GM21576 (cell line): ENCODE results near the gene ZNF524.

Experiments
- ATAC-seq: cut with Tn5 transposase; IDR thresholded peaks from one replicate; pipeline ENCODE4 v1.9.1; 2021; ENCODE audit warnings: mild to moderate bottlenecking, moderate library complexity; ENCODE audit not compliant: unreplicated experiment

ZNF524 gene

GRCh38 chr19:55641426-55642152 is 41.5 kb downstream of the ZNF524 start:
- no peak for ATAC-seq

GRCh38 chr19:55642153-55643002 is 42.3 kb downstream of the ZNF524 start:
- no peak for ATAC-seq

GRCh38 chr19:55643003-55643886 is 43.2 kb downstream of the ZNF524 start, which contains the start of gene ZNF581:
TSS of gene ZNF581 (plus strand) at chr19:55643649. CDS start at chr19:55644572, 923 bp downstream.
- ATAC-seq = no peak

GRCh38 chr19:55643887-55644176 is 43.7 kb downstream of the ZNF524 start:
- no peak for ATAC-seq

GRCh38 chr19:55644191-55644833 is 44.2 kb downstream of the ZNF524 start:
- no peak for ATAC-seq

GRCh38 chr19:55644842-55645511 is 44.9 kb downstream of the ZNF524 start:
- ATAC-seq = no peak

- no peak for ATAC-seq
These were observed 45.4 kb downstream of the ZNF524 start for GRCh38 chr19:55645512-55645881.

- ATAC-seq = no peak
These were observed 47.0 kb downstream of the ZNF524 start for GRCh38 chr19:55646889-55647731.

- no peak for ATAC-seq
These were observed 47.9 kb downstream of the ZNF524 start, which contains the start of gene CCDC106 for GRCh38 chr19:55647732-55648584. TSS of gene CCDC106 (plus strand) at chr19:55648212. CDS start at chr19:55649047, 835 bp downstream.

GRCh38 chr19:55648585-55649267 is 48.6 kb downstream of the ZNF524 start:
- ATAC-seq = no peak

- ATAC-seq = no peak
These were observed 49.4 kb downstream of the ZNF524 start for GRCh38 chr19:55649268-55650125.

- no peak for ATAC-seq
These were observed 50.1 kb downstream of the ZNF524 start for GRCh38 chr19:55650126-55650557.

GRCh38 chr19:55650602-55651230 is 50.6 kb downstream of the ZNF524 start:
- no peak for ATAC-seq

GRCh38 chr19:55651236-55651635 is 51.1 kb downstream of the ZNF524 start:
- ATAC-seq = no peak

- ATAC-seq = no peak
These were observed 52.4 kb downstream of the ZNF524 start for GRCh38 chr19:55652311-55653128.
